Adrenal gland (tissue), 5 donors: ENCODE results near the gene RPL39L.
"Not testable (repeated sequence)": the region's sequence is repeated elsewhere in the genome, so short reads cannot be mapped to it uniquely, and the experiment has no call there.

ENCODE experiments used
- CTCF ChIP-seq, 6 experiments: fragments of 450-650 bp in 4 of 6; fragments of 200-600 bp in 2 of 6; sonication (generic) in 1 of 6; IDR thresholded peaks; 1 replicate in 5 of 6; 2 replicates in 1 of 6; pipeline versions ENCODE4 v1.5.1 to v1.8.0; 2016 to 2021; ENCODE audit warnings: antibody characterized with exemption in 6 of 6, mild to moderate bottlenecking in 2 of 6, moderate library complexity in 1 of 6
- POLR2A ChIP-seq, 2 donors: fragments of 450-650 bp; IDR thresholded peaks; one replicate each; pipeline ENCODE4 v1.6.1; 2017; ENCODE audit warnings: antibody characterized with exemption in 2 of 2, mild to moderate bottlenecking in 2 of 2, moderate library complexity in 1 of 2
- donor health status: DM: no; HTN: no; CAD: no.

GRCh38 chr3:187135172-187135690, 4.1 kb downstream of the RPL39L start:
- not testable (repeated sequence) for TF ChIP-seq CTCF, POLR2A (IDR thresholded peaks at IDR 0.05)
